Measurements from ENCODE around the gene PODNL1.
"Not testable (repeated sequence)": the region's sequence is repeated elsewhere in the genome, so short reads cannot be mapped to it uniquely, and the experiment has no call there.

PODNL1 gene

GRCh38 chr19:13938301-13939064, at the start of gene PODNL1:
TSS of gene PODNL1 (minus strand) at chr19:13938417. CDS start at chr19:13938181, 236 bp downstream.
- no peak for DNase-seq

GRCh38 chr19:13987101-13987890, 49.1 kb upstream of the PODNL1 start:
- DNase-seq = no peak

GRCh38 chr19:13986348-13986904, 48.2 kb upstream of the PODNL1 start:
- no peak for DNase-seq

GRCh38 chr19:13985771-13986347, 47.6 kb upstream of the PODNL1 start:
- no peak for DNase-seq

GRCh38 chr19:13984875-13985741, 46.9 kb upstream of the PODNL1 start:
- no peak for DNase-seq

- DNase-seq = no peak
Observed at GRCh38 chr19:13984186-13984585, 46.0 kb upstream of the PODNL1 start.

- no peak for DNase-seq
Observed at GRCh38 chr19:13983213-13983889, 45.1 kb upstream of the PODNL1 start.

GRCh38 chr19:13982773-13983172, 44.6 kb upstream of the PODNL1 start:
- DNase-seq = no peak

GRCh38 chr19:13981988-13982501, 43.8 kb upstream of the PODNL1 start:
- no peak for DNase-seq

- DNase-seq = no peak
Observed at GRCh38 chr19:13981467-13981866, 43.2 kb upstream of the PODNL1 start.

- no peak for DNase-seq
Observed at GRCh38 chr19:13981021-13981420, 42.8 kb upstream of the PODNL1 start.

GRCh38 chr19:13980340-13980739, 42.1 kb upstream of the PODNL1 start:
- no peak for DNase-seq

- no peak for DNase-seq
Observed at GRCh38 chr19:13979686-13980085, 41.5 kb upstream of the PODNL1 start.

- peak; percentile 53 for DNase-seq
Observed at GRCh38 chr19:13979244-13979615, 41.0 kb upstream of the PODNL1 start.

GRCh38 chr19:13978351-13979243, 40.4 kb upstream of the PODNL1 start:
- DNase-seq = peak; percentile 55

- no peak for DNase-seq
Observed at GRCh38 chr19:13977803-13978202, 39.6 kb upstream of the PODNL1 start.

GRCh38 chr19:13976446-13976845, 38.2 kb upstream of the PODNL1 start:
- DNase-seq = no peak

- no peak for DNase-seq
Observed at GRCh38 chr19:13975870-13976269, 37.7 kb upstream of the PODNL1 start.

- DNase-seq = peak; percentile 14
Observed at GRCh38 chr19:13974073-13974472, 35.9 kb upstream of the PODNL1 start.

GRCh38 chr19:13973479-13973878, 35.3 kb upstream of the PODNL1 start:
- not testable (repeated sequence) for DNase-seq

Measured in retina (tissue), 1 donor.